Glomerular visceral epithelial cell (primary cell): Measurements from ENCODE around the gene CRADD.
"Not testable (repeated sequence)": the region's sequence is repeated elsewhere in the genome, so short reads cannot be mapped to it uniquely, and the experiment has no call there.

ENCODE experiments used
- DNase-seq: peaks from one replicate; pipeline ENCODE4 v3.0.0-alpha.2; 2016; ENCODE audit errors: extremely low spot score

CRADD gene

DNA sequence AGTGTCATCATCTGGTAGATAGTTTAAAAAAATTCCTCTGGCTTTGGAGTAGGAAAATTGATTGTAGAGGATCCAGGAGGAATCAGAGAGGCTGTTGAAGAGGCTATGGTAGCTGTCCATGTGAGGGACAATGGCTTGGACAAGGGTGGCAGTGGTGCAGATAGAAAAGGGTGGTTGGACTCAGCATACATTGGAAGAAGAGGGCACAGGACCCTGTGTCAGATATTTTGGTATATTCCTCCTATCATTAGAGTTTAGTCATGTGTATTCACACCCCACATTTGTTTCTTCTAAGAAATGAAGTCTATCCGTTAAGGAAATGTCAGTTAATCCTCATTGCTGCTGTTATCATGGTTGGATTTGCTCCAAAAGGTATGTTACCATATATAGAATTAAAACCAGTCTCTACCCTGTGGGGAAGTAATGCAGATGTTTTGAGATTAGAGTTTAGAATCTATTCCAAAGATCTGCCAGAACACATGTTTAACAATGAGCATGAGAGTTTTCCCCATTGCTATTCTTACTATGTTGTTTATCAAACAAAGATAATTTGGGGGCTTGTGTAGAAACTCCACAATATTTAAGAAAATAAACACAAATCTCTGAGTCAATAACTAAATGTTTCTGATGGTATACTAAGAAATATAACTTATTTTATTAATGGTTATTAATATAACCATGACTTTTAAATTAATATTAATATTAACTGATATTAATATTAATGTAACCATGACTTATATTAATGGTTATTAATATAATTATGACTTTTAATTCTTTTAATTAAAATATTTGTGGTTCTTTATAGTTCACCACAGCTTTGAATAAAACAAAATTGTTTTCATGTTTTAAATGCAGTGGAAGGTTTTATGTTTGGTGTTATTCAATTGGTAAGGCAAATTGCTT lies 80.9 kb downstream of the CRADD start:
- no peak for DNase-seq

DNA sequence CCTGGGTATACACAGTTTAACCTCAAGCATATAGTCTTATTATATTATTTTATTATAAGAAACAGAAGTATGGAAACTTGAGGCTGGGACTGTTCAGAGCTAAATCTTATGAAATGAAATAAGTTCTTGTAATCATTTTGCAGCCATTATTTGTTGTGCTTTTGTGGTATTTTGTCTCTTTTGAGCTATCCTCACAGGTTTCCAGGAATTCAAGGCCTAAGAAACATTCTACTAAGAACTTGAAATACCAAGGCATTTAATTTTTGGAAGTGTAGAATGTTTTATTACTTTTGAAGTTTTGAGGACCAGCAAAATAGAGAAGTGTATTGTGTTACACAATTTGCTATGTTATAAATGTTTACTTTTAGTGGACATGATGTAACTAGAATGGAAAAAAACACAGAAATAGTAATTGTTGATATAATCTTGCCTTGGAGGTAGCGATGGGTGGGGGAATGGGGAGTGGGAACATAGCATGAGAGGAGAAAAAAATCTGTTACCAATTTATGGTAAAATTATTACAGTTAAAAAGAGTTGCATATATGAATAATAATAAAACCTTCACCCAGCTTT lies 81.7 kb downstream of the CRADD start:
- DNase-seq, result no peak

DNA sequence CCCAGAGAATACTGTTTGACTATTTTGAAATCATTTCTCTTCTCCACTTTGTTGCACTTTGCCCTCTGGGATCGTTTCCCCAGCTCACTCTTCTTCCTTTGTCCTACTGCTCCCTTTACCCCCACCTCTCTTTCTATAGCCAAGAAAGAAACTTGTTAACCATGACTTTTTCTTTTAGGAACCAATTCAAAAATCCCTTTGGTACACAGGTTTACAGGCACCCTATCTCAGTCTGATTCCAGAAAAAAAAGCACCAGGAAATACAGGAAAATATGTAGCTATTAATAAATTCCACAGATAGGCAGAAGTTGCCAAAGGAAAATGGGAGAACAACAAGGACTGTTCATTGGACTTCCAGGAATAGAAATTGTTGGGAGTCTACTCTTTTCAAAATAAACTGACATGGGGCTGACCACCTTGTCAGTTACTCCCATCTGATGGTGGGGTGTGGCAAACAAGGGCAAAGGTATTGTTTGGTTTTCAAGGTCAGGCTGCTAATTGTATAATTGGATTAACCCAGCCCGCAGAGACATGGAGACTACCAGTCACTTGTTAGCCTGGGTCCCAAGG lies 82.4 kb downstream of the CRADD start:
- no peak for DNase-seq

DNA sequence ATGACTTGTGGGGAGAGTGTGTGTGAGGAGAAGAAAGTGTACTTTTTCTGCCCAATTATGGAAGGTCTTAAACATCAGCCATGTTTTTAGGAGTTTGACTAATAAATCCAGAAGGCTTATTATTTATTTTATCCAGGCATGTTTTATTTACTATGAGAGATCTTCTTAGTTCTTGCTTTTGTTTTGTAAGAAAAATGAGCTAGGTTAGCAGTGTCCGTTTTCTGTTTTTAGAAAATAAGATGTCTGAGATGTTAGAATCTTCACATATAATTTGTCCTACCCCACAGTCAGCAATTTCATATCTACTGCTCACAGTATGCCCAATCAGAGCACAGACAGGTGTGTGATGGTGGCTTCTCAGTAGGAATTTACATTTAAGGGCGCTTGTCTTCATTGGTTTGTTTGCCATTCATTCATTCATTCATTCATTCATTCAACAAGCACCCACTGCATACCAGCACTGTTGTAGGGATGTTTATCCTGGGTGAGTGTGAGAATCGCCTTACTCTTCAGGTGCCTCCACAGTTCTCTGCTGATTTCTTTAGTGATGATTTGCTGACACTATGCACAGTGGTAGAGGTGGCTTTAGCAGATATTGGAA lies 83.2 kb downstream of the CRADD start:
- no peak for DNase-seq

DNA sequence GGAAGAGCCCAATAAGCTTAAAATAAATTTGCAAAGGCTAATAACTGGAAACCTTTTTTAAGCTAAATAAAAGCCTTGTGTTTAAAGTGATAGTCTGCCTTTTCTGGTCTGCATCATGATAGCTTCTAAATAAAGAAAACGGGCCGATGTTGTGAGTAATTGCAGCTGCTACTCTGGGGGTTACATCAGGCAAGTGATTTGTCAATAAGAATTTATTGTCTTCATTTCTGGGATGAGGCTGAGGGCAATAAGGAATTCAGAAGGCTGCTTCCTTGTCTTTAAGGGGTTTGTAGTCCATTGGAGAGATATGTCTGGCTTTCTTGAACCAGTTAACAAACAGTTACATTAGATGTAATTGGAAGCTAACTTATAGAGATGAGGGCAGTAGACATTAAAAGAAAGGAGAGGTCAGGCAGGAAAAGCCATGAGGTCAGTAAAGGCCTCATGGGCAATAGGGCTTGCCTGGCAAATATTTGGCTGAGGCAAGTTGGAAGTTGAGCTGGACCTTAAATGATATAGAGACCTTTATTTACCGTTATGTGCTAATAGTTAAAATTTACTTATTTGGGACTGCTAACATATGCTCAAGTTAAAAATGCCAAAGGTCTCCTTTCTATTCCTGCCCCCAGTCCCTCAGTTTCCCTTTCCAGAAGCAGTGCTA lies 85.0 kb downstream of the CRADD start:
- DNase-seq, result no peak

DNA sequence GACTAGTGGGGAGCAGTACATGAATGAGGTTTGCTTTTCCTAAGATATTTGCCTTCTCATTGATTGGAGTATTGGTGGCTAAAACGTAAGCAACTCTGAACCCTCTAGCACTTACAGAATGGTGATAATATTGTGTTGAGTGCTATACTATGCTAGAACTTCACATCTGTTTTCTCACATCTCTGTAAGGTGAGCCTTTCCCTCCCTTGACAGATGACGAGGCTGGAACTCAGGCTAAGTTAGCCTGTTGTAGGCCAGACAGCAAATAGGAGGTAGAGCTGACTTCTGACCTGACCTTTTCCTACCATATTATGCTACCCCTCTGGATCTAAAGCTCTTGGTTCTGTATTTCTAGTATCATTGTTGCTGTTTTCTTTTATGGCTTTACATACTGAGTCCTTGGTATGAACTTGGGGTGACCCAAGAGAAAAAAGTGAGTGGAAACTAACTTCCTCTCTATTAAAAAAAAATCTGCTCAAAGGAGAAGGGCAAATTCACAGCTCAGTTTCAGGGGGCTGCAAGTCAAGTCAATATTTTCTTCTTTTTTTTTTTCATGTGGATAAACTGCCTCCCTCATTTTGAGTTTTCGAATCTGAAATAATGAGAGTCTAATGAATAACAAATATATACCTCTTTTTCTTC lies 85.9 kb downstream of the CRADD start:
- no peak for DNase-seq

DNA sequence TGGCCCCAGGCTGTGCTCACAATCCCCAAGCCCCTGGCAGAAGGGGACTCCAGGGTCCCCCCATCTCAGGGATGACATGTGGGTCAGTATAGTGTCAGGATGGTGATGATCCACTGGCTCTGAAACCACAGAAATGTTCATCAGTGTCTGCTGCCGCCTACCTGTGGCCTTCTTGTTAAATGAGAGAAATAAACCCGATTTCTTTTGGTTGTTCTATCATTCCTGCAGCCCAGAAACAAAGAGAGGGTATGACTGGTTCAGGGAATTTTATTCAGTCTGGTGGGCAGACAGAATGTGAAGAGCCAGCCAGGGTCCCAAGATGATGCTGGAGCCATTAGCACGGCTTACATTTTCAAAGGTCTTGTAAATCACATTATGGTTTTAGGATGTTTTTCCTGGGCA lies 86.6 kb downstream of the CRADD start:
- DNase-seq, result no peak

DNA sequence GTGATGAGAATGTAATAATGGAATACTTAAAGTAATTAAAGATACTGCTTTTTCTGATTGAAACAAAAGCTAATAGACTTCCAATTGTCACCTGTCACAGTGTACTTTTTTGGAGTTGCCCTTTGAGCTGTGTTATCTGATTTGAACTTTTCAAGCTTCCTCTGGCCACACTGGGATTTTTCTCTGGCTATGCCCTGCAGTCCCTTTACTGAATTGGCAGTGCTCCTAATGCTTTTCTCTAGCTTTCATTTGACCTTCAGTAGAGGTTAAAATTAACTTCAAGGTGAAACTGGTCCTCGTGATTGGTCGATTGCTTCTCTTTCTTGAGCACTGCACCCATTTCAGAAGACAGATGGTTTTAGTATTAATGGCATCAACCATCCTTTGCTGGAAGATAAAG lies 89.2 kb downstream of the CRADD start:
- DNase-seq, result no peak

DNA sequence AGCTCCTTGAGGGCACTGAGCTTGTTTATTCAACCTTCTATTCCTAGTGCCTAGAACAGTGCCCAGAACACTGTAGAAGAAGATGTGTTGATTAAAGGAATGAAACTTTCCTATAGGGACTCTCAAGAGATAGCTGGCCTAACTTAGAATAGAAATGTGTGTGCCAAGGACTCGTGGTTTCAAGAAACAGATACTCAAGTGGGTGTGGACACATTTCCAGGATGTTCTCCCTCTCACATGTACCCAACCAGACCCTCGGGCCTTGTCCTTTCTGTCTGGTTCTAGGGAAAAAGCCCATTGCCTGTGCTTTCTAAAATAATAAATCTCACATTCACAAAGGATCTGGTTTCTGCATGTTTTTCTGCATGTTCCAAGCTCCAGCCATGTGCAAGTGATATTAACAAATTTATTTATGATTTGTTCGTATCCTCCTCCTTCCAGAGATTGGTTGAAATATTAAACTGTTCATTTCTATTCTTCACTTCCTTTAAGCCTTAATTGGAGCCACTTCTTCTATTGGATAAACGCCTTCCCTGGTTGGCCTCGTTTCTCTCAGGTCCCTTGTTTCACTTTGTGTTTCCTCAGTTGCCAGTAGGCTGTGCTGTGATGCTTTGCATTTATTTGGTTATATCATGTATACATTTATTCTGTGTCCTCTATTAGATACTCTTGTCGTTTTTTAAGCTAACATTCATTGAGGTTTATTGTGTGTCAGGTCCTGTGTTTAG lies 89.8 kb downstream of the CRADD start:
- DNase-seq, result peak; percentile 35

DNA sequence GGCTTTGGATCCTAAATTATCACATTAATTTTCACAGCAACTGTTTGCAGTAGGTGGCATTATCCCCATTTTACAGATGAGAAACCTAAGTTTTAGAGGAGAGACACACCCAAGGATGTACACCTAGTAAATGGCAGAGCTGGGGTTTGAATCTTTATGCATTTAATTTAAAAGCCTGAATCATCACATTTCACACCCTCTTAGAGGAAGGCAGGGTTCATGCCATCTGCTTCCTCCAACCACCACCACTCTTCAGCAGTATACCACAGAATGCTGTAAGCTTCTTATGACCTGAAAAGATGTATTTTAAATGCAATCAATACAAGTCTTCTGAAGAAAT lies 90.3 kb downstream of the CRADD start:
- no peak for DNase-seq

DNA sequence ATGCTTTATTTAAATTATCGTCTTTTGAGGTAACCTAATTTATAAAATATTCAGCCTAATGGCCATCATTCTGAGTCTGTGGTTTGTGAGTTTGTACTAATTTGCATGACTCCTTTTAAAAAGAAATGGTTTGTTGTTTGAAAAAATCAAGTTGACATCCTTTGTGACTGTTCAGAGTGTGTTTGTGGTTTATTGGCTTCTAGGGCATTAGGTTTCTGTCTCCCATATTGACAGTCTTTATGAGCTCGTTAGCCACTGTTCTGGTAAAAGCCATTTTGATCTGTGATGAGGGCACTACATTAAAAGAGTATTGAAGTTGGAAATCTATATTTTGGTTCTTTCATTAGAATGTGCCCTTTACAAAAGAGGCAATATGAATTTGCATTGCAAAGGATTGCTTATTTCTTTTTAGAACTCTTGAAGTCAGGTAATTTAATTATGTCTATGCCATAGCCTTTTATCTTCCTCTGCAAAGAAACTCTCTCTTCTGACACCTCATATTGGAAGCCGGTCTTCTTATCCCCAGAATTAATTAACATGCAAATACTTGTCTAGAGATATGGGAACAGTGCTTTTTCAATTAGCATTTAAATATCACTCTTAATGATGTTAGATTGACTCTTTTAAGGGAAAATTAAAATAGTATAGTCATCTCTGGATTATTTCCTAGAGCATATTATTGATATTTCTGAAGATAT lies 95.0 kb downstream of the CRADD start:
- DNase-seq, result no peak

DNA sequence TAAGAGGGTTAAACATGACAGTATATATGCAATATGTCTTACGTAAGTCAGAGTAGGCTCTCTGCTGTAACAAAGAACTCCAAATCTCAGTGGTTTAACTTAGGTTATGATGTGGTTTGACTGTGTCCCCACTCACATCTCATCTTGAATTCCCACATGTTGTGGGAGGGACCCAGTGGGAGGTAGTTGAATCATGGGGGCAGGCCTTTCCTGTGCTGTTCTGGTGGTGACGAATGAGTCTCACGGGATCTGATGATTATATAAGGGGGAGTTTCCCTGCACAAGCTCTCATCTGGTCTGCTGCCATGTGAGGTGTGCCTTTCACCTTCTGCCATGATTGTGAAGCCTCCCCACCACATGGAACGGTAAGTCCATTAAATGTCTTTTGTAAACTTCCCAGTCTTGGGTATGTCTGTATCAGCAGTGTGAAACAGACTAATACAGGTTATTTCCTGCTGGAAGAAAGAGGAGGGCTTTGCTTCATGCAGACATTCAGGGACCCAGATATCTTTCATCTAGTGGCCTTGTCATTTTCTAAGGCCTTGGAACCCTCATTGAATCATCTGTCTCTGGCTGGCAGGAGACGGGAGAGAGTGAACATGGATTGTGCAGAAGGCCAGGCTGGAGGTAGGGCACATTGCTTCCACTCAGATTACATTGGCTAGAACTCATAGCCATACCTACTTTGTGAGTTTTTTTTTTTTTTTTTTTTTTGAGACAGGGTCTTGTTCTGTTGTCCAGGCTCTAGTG lies 96.1 kb downstream of the CRADD start:
- DNase-seq, result no peak

DNA sequence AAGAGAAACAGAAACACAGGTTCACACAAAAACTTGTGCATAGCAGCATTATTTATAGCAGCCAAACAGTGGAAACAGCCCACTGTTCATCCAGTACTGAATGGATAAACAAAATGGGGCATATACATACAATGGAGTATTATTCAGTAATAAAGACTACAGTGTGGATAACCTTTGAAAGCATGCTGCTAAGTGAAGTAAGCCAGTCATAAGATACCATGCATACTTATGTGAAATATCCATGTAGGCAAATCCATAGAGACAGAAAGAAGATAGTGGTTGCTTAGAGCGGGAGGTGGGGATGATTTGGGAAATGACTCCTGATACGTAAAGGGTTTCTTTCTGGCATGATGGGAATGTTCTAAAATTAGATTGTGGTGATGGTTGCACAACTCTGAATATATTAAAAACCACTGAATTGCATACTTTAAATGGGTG lies 99.4 kb downstream of the CRADD start:
- peak; percentile 20 for DNase-seq

DNA sequence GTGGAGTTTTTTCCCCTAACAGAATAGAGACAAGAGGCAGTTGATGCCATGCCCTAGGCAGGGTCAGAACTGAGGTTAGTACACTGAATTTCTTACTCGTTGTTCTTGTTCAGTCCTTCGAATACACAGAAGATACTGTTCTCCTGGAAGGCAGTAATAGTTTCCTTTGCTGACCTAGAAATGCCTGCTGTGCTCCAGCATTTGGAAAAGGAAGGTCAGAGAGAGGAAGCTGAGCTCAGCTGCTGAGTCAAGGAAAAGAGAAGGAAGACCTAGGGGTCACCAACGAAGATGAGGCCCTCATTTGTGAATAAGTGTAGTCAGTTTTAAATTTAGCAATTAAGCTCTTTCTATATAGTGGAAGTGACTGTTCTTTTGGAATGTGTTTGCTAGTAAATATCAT lies 100.1 kb downstream of the CRADD start:
- no peak for DNase-seq

DNA sequence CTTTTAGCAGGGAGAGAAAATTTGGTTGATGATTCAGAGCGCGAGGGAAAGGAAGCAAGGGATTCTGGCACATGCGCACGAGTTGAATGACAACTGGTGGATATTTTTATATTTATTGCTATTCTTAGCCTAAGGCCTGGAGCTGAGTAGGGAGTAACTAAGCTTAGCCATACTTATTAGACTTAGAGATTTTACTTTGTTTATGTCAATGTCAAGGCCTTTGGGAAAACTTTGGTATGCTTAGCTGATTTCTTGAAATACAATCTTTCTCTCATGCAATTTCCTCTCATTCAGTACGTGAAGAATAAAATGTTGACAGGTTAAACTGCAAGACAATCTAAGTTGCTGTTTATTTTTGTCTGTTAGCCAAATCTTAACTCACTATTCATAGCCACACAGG lies 101.1 kb downstream of the CRADD start:
- DNase-seq, result no peak

DNA sequence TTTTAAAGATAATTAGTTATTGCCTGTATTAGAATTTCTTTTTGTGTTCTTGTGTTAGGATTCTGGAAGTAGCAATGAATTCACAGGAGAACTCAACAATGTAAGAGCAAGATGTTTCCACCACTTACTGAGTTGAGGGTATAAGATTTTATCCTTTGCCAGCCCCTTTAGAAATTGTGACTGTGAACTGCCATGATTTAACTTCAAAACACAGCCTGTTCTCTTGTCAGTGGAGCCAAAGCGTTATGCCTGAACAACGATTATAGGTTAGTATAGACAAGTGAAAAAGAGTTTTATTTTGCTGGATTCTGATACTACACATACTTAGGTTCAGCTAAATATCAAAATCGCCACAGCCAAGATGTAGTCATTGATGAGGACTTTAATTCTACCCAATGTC lies 101.6 kb downstream of the CRADD start:
- no peak for DNase-seq

DNA sequence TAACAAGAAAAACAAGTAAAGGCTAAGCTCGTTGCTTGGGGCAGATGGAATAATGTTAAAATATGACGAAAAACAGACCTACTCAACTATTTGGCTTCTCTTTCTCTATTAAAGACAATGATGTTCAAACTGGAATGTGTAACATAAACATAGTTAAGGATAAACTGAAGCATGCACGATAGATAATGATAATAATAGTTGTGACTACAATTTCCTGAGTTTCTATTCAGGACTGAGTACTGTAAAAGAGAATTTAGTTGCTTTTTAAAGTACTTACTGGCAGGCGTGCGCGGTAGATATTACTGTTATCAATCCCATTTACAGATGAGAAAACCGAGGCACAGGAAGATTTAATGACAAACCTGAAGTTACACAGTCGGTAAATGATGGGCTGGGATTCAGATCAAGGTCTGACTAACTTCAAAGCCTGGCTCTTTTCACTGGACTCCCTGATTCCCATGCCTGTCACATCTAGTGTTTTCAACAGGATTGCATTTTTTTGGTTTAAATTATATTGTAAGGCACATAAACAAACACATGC lies 103.0 kb downstream of the CRADD start:
- no peak for DNase-seq

DNA sequence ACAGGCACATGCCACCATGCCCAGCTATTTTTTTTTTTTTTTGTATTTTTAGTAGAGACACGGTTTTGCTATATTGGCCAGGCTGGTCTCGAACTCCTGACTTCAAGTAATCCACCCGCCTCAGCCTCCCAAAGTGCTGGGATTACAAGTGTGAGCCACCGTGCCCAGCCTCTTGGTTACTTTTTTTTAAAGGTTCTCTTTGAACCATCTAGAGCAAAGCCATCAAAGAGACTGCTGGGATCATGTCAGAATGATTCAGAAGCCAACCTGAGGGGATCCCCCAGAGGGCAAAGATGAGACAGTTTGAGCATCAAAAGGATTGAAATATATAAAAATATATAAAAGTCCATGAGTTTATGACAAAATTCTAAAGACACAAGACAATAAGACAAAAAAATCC lies 103.7 kb downstream of the CRADD start:
- not testable (repeated sequence) for DNase-seq

DNA sequence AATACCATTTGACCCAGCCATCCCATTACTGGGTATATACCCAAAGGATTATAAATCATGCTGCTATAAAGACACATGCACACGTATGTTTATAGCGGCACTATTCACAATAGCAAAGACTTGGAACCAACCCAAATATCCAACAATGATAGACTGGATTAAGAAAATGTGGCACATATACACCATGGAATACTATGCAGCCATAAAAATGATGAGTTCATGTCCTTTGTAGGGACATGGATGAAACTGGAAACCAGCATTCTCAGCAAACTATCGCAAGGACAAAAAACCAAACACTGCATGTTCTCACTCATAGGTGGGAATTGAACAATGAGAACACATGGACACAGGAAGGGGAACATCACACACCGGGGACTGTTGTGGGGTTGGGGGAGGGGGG lies 104.8 kb downstream of the CRADD start:
- not testable (repeated sequence) for DNase-seq
